H1 (cell line): ENCODE measurements around the gene PAK5. TPM values are rescaled to one million over a fixed set of nuclear protein-coding genes. Genes with fewer than 3 reads are reported as not detected.

Experiments used
- CTCF ChIA-PET: fragments of 300-600 bp; sonication (Branson Sonifier 250); formaldehyde crosslinking; loops from one replicate; lab custom pipeline; 2021; ENCODE audit not compliant: partially characterized antibody; lab: Charles Lee
- POLR2A ChIA-PET: fragments of 300-600 bp; sonication (Branson Sonifier 250); formaldehyde crosslinking; loops from one replicate; lab custom pipeline; 2021; ENCODE audit warnings: inconsistent platforms; ENCODE audit not compliant: partially characterized antibody; lab: Charles Lee
- DNase-seq, 2 experiments: peaks; one replicate each; pipeline versions ENCODE4 v3.0.0 to v3.0.0-alpha.2; 2010 to 2022; ENCODE audit warnings: low spot score in 2 of 2, low read depth in 1 of 2, mixed read lengths in 1 of 2
- FAIRE-seq: peaks from 2 replicates; lab custom pipeline; 2011; peaks lifted over from hg19 to GRCh38; lab: Jason Lieb, UNC
- H2AFZ ChIP-seq: 2 replicates; pipeline ENCODE4 v1.8.1; 2012; ENCODE audit warnings: low read length, inconsistent platforms
- H2AK5ac ChIP-seq: 2 replicates; pipeline ENCODE4 v1.6.1; 2013; ENCODE audit warnings: low read depth, low read length
- H2BK120ac ChIP-seq: replicated peaks from 2 replicates; pipeline ENCODE3; 2013; ENCODE audit warnings: low read depth, low read length, inconsistent platforms
- H2BK12ac ChIP-seq: 2 replicates; pipeline ENCODE4 v1.6.1; 2013; ENCODE audit warnings: low read depth, low read length
- H2BK15ac ChIP-seq: 2 replicates; pipeline ENCODE4 v1.6.1; 2013; ENCODE audit warnings: low read length
- H2BK20ac ChIP-seq: 2 replicates; pipeline ENCODE4 v1.6.1; 2013; ENCODE audit warnings: low read length
- H2BK5ac ChIP-seq: 2 replicates; pipeline ENCODE4 v1.6.1; 2013; ENCODE audit warnings: low read depth, low read length
- H3K14ac ChIP-seq: 2 replicates; pipeline ENCODE4 v1.6.1; 2013; ENCODE audit warnings: inconsistent platforms; ENCODE audit not compliant: insufficient read length
- H3K18ac ChIP-seq: 2 replicates; pipeline ENCODE4 v1.6.1; 2013; ENCODE audit warnings: low read length; ENCODE audit errors: extremely low read depth
- H3K23ac ChIP-seq: 2 replicates; pipeline ENCODE4 v1.6.1; 2013; ENCODE audit warnings: inconsistent platforms; ENCODE audit not compliant: insufficient read length
- H3K23me2 ChIP-seq: 2 replicates; pipeline ENCODE4 v1.6.1; 2013; ENCODE audit warnings: low read depth, low read length
- H3K27ac ChIP-seq: 2 replicates; pipeline ENCODE4 v1.6.1; 2011; ENCODE audit warnings: low read depth, low read length, inconsistent platforms
- H3K27me3 ChIP-seq, 4 experiments: replicated peaks in 1 of 4; 1 replicate in 1 of 4; 2 replicates in 3 of 4; pipeline versions ENCODE4 v1.6.1 to v1.8.1; 2011 to 2013; ENCODE audit warnings: low read length in 3 of 4, mild to moderate bottlenecking in 3 of 4, inconsistent platforms in 2 of 4, mixed read lengths in 2 of 4, moderate library complexity in 1 of 4; ENCODE audit not compliant: control insufficient read depth in 3 of 4, insufficient read depth in 3 of 4; ENCODE audit errors: extremely low read depth in 1 of 4
- H3K36me3 ChIP-seq, 4 experiments: 2 replicates each; pipeline versions ENCODE4 v1.6.1 to v1.8.1; 2011 to 2013; ENCODE audit warnings: mild to moderate bottlenecking in 4 of 4, low read length in 3 of 4, moderate library complexity in 2 of 4, control low read depth in 1 of 4, inconsistent platforms in 1 of 4; ENCODE audit not compliant: insufficient read depth in 4 of 4, control insufficient read depth in 2 of 4
- H3K4ac ChIP-seq: replicated peaks from 2 replicates; pipeline ENCODE3; 2013; ENCODE audit warnings: low read length, low read depth, mixed read lengths, inconsistent platforms; ENCODE audit not compliant: insufficient read length
- H3K4me1 ChIP-seq, 4 experiments: replicated peaks in 1 of 4; 1 replicate in 1 of 4; 2 replicates in 3 of 4; pipeline versions ENCODE4 v1.6.1 to v1.8.1; 2011 to 2013; ENCODE audit warnings: low read length in 3 of 4, inconsistent platforms in 2 of 4, mixed read lengths in 1 of 4; ENCODE audit not compliant: insufficient read depth in 4 of 4, control insufficient read depth in 3 of 4
- H3K4me2 ChIP-seq, 2 experiments: 2 replicates each; pipeline versions ENCODE4 v1.6.1 to v1.8.1; 2011 to 2013; ENCODE audit warnings: low read depth in 2 of 2, low read length in 2 of 2, control low read depth in 1 of 2, inconsistent platforms in 1 of 2, mild to moderate bottlenecking in 1 of 2; ENCODE audit not compliant: insufficient read depth in 1 of 2
- H3K4me3 ChIP-seq, 4 experiments: fragments of 200-600, 300-600 bp in 1 of 4; sonication (generic), shearing (Covaris generic), sonication (Bioruptor Twin) in 1 of 4; 2 replicates each; pipeline versions ENCODE4 v1.5.1 to v1.8.1; 2011 to 2016; ENCODE audit warnings: low read length in 4 of 4, low read depth in 3 of 4, control low read depth in 2 of 4, inconsistent platforms in 2 of 4, mild to moderate bottlenecking in 2 of 4, mixed read lengths in 1 of 4, moderate library complexity in 1 of 4; ENCODE audit not compliant: insufficient read depth in 2 of 4; ENCODE audit errors: extremely low read depth in 1 of 4
- H3K56ac ChIP-seq: replicated peaks from 2 replicates; pipeline ENCODE3; 2013; ENCODE audit warnings: low read depth, mild to moderate bottlenecking, mixed read lengths, low read length, inconsistent platforms; ENCODE audit not compliant: insufficient read length
- H3K79me1 ChIP-seq: 2 replicates; pipeline ENCODE4 v1.6.1; 2013; ENCODE audit warnings: low read depth, low read length, control low read depth
- H3K79me2 ChIP-seq, 2 experiments: 2 replicates each; pipeline versions ENCODE4 v1.6.1 to v1.8.1; 2012 to 2013; ENCODE audit warnings: low read length in 2 of 2, mild to moderate bottlenecking in 2 of 2, inconsistent platforms in 1 of 2; ENCODE audit not compliant: insufficient read depth in 2 of 2, control insufficient read depth in 1 of 2
- H3K9ac ChIP-seq, 4 experiments: replicated peaks in 1 of 4; 1 replicate in 1 of 4; 2 replicates in 3 of 4; pipeline versions ENCODE4 v1.6.1 to v1.8.1; 2011 to 2013; ENCODE audit warnings: low read depth in 3 of 4, low read length in 3 of 4, control low read depth in 2 of 4, mild to moderate bottlenecking in 2 of 4, moderate library complexity in 2 of 4, inconsistent platforms in 1 of 4; ENCODE audit errors: extremely low read depth in 1 of 4
- H3K9me3 ChIP-seq, 2 experiments: 2 replicates each; pipeline versions ENCODE4 v1.6.1 to v1.8.1; 2012 to 2013; ENCODE audit warnings: mild to moderate bottlenecking in 2 of 2, moderate library complexity in 2 of 2, control low read depth in 1 of 2, inconsistent platforms in 1 of 2, low read depth in 1 of 2, low read length in 1 of 2, mixed read lengths in 1 of 2; ENCODE audit not compliant: insufficient read depth in 2 of 2
- H4K20me1 ChIP-seq, 2 experiments: replicated peaks in 1 of 2; 2 replicates each; pipeline versions ENCODE3 to v1.8.1; 2011 to 2013; ENCODE audit warnings: inconsistent platforms in 2 of 2, low read length in 2 of 2, mild to moderate bottlenecking in 1 of 2; ENCODE audit not compliant: insufficient read depth in 2 of 2, control insufficient read depth in 1 of 2
- H4K5ac ChIP-seq: 2 replicates; pipeline ENCODE4 v1.6.1; 2013; ENCODE audit warnings: low read length, low read depth, mixed read lengths, inconsistent platforms; ENCODE audit not compliant: insufficient read length
- H4K8ac ChIP-seq: 2 replicates; pipeline ENCODE4 v1.8.0; 2013; ENCODE audit warnings: mild to moderate bottlenecking, moderate library complexity, low read length, inconsistent platforms; ENCODE audit not compliant: insufficient read depth; ENCODE audit errors: extremely low read depth
- H4K91ac ChIP-seq: replicated peaks from 2 replicates; pipeline ENCODE3; 2013; ENCODE audit warnings: low read length, mixed read lengths, inconsistent platforms; ENCODE audit not compliant: insufficient read length
- GABPA ChIP-seq: IDR thresholded peaks from 2 replicates; pipeline ENCODE4 v1.6.1; 2011; ENCODE audit warnings: mild to moderate bottlenecking, low read length, moderate library complexity, borderline replicate concordance; ENCODE audit not compliant: insufficient read depth
- NRF1 ChIP-seq: IDR thresholded peaks from 2 replicates; pipeline ENCODE4 v1.6.1; 2011; ENCODE audit warnings: mild to moderate bottlenecking, low read depth, low read length, improper control_type of control experiment
- PHF8 ChIP-seq: fragments of 200-600 bp; sonication (generic); conservative IDR thresholded peaks from 2 replicates; pipeline ENCODE4 v1.7.1; 2012; ENCODE audit warnings: low read depth, mild to moderate bottlenecking, inconsistent platforms, low read length, moderate library complexity
- SP4 ChIP-seq: IDR thresholded peaks from 2 replicates; pipeline ENCODE4 v1.6.1; 2012; ENCODE audit warnings: low read length, inconsistent platforms
- WGBS, 2 experiments: shearing (Covaris generic) in 1 of 2; methylation state at CpG; one replicate each; pipeline versions ENCODE4 v1.1.6 to v1.1.7; 2013 to 2015; ENCODE audit warnings: low lambda C conversion rate in 2 of 2, mixed read lengths in 2 of 2, inconsistent platforms in 1 of 2, low coverage in 1 of 2, missing lambda C conversion rate in 1 of 2; ENCODE audit not compliant: insufficient replicate concordance in 2 of 2, insufficient coverage in 1 of 2, insufficient read length in 1 of 2; ENCODE audit errors: extremely low coverage in 1 of 2, missing lambda C conversion rate in 1 of 2; 5-methylcytosine and 5-hydroxymethylcytosine counted together
- polyA plus RNA-seq, 7 experiments: library from polyadenylated mRNA; depleted of rRNA in 3 of 7; stranded (reverse) in 5 of 7; unstranded in 2 of 7; fragments of >200 nt in 5 of 7; fragments of 200-250 nt in 2 of 7; gene quantifications; 1 replicate in 5 of 7; 2 replicates in 1 of 7; 4 replicates in 1 of 7; pipeline versions ENCODE4 v1.2.1 to v1.2.3, GENCODE V29; 2011 to 2013; ENCODE audit warnings: missing spikeins in 2 of 7, mixed read lengths in 2 of 7
- total RNA-seq: library from RNA; stranded (reverse); fragmentation: NEBNext Ultra II Directional; extraction: Animal tissue kit (Norgen Biotek cat#: 25700); gene quantifications from 2 replicates; pipeline ENCODE4 v1.2.1, GENCODE V29; 2021

PAK5 gene
- total and polyA plus RNA-seq, 2 of the 8 experiments (the other 6 are each of a cell fraction or from before 2014, with no cell fraction given) = 0.54 to 0.80 TPM

- Histone ChIP-seq H2AFZ (no peak overlapping the region), H3K4me2 (no peak overlapping the region), H3K36me3 (no peaks in the 10 kb centered on the region; a peak in 1 of 8 replicates), H3K4ac (no peak overlapping the region), H2BK12ac (no peak overlapping the region), H3K4me3 (no peak overlapping the region), H3K56ac (no peak overlapping the region), H4K91ac (no peak overlapping the region), H2BK5ac (no peak overlapping the region), H3K79me1 (no peaks in the 10 kb centered on the region), H3K9ac (no peak overlapping the region), H3K18ac (no peak overlapping the region), H2BK120ac (no peak overlapping the region), H3K27me3 (no peaks in the 10 kb centered on the region), H3K23me2 (no peaks in the 10 kb centered on the region), H4K5ac (no peak overlapping the region), H3K79me2 (no peaks in the 10 kb centered on the region), H3K23ac (no peak overlapping the region), H3K27ac (no peak overlapping the region), H3K9me3 (0 out of 4 replicates have a peak, but pooled peaks cover 0 to under 1% of the 10 kb centered on the region in 2 experiments)
- WGBS, 2 experiments = 92% methylated on average over 3 of the region's 3 CpGs; no CpG with 5 or more reads in 1 of the 2 experiments
- FAIRE-seq (no peak), DNase-seq (no peak)
- CTCF ChIA-PET = interaction anchor here (0.6 to 1.7 kb wide), 4 partner anchors 10 to 315 kb away, joined by 3 to 5 read pairs (median 4); no protein-coding TSS in a partner anchor
- POLR2A ChIA-PET = no interaction called here
- TF ChIP-seq NRF1 (no peak), PHF8 (no peak), GABPA (no peak), SP4 (no peak)
- TF ChIP-seq, all 59 proteins: peak for 0
- Histone ChIP-seq H3K4me1 (peaks cover 0 to 5% (median 2%) of the 10 kb centered on the region in 4 experiments; a peak in 4 of 7 replicates), H3K14ac (no peak overlapping the region), H4K20me1 (no peaks in the 10 kb centered on the region), H4K8ac (no peak overlapping the region), H2BK15ac (no peak overlapping the region), H2AK5ac (no peak overlapping the region), H2BK20ac (no peak overlapping the region)
Measured at GRCh38 chr20:9756660-9757059, 82.2 kb downstream of the PAK5 start.
